Endothelial cell of umbilical vein (primary cell): ENCODE measurements around the gene VGLL1. TPM values are rescaled to one million over a fixed set of nuclear protein-coding genes. Genes with fewer than 3 reads are reported as not detected.

Experiments used
- BruUV-seq: library from RNA; stranded (reverse); fragments of 400-500 nt; replicated peaks from 2 replicates; lab custom pipeline; 2021; lab: Mats Ljungman, UMichigan
- CTCF ChIA-PET: fragments of 300-600, 350-600 bp; sonication (Branson Sonifier 250); formaldehyde crosslinking; loops from one replicate; lab custom pipeline; 2021; ENCODE audit warnings: antibody characterized with exemption, inconsistent platforms; lab: Charles Lee
- POLR2A ChIA-PET: fragments of 300-600, 350-600 bp; sonication (Branson Sonifier 250); formaldehyde crosslinking; loops from one replicate; lab custom pipeline; 2021; ENCODE audit warnings: antibody characterized with exemption, inconsistent platforms; lab: Charles Lee
- DNase-seq: peaks from one replicate; pipeline ENCODE4 v3.0.0-alpha.2; 2011; ENCODE audit warnings: low read depth, low spot score
- FAIRE-seq: peaks from 2 replicates; lab custom pipeline; 2011; peaks lifted over from hg19 to GRCh38; lab: Jason Lieb, UNC
- H2AFZ ChIP-seq: 2 replicates; pipeline ENCODE4 v1.6.0; 2012; ENCODE audit warnings: low read depth, low read length, control low read depth, inconsistent platforms
- H3K27ac ChIP-seq: 2 replicates; pipeline ENCODE4 v1.5.1; 2011; ENCODE audit warnings: low read depth, mild to moderate bottlenecking, control low read depth, low read length, moderate library complexity; ENCODE audit not compliant: insufficient read depth
- H3K27me3 ChIP-seq, 2 experiments: 2 replicates each; pipeline versions ENCODE4 v1.6.0 to v1.6.1; 2011; ENCODE audit warnings: low read length in 2 of 2, mixed read lengths in 1 of 2; ENCODE audit not compliant: control insufficient read depth in 2 of 2, insufficient read depth in 2 of 2
- H3K36me3 ChIP-seq, 2 experiments: 2 replicates in 1 of 2; 3 replicates in 1 of 2; pipeline ENCODE4 v1.5.1; 2011; ENCODE audit warnings: low read length in 2 of 2, mild to moderate bottlenecking in 1 of 2, moderate library complexity in 1 of 2; ENCODE audit not compliant: control insufficient read depth in 2 of 2, insufficient read depth in 2 of 2; ENCODE audit errors: extremely low read depth in 1 of 2
- H3K4me1 ChIP-seq: 3 replicates; pipeline ENCODE4 v1.5.1; 2011; ENCODE audit warnings: mild to moderate bottlenecking, low read length; ENCODE audit not compliant: control insufficient read depth, insufficient read depth; ENCODE audit errors: extremely low read depth
- H3K4me2 ChIP-seq: 2 replicates; pipeline ENCODE4 v1.6.1; 2011; ENCODE audit warnings: low read length, control low read depth, mixed read lengths; ENCODE audit not compliant: insufficient read depth
- H3K4me3 ChIP-seq, 3 experiments: fragments of 200-600 bp in 1 of 3; sonication (generic), shearing (Covaris generic) in 1 of 3; replicated peaks in 1 of 3; 2 replicates each; pipeline ENCODE4 v1.5.1; 2011 to 2016; ENCODE audit warnings: control low read depth in 3 of 3, low read length in 3 of 3, mild to moderate bottlenecking in 2 of 3, inconsistent platforms in 1 of 3, low read depth in 1 of 3, moderate library complexity in 1 of 3; ENCODE audit not compliant: insufficient read depth in 1 of 3
- H3K79me2 ChIP-seq: 2 replicates; pipeline ENCODE4 v1.6.0; 2012; ENCODE audit warnings: low read length, inconsistent platforms; ENCODE audit not compliant: control insufficient read depth, insufficient read depth
- H3K9ac ChIP-seq: replicated peaks from 2 replicates; pipeline ENCODE3; 2011; ENCODE audit warnings: low read length, control low read depth; ENCODE audit not compliant: insufficient read depth; ENCODE audit errors: extremely low read depth
- H3K9me1 ChIP-seq: replicated peaks from 3 replicates; pipeline ENCODE4 v1.6.0; 2011; ENCODE audit warnings: mild to moderate bottlenecking, low read length; ENCODE audit not compliant: control insufficient read depth, insufficient read depth; ENCODE audit errors: extremely low read depth
- H3K9me3 ChIP-seq: replicated peaks from 2 replicates; pipeline ENCODE4 v1.5.1; 2012; ENCODE audit warnings: low read length, inconsistent platforms; ENCODE audit not compliant: control insufficient read depth, insufficient read depth
- H4K20me1 ChIP-seq: replicated peaks from 2 replicates; pipeline ENCODE3; 2011; ENCODE audit warnings: mild to moderate bottlenecking, low read length; ENCODE audit not compliant: control insufficient read depth, insufficient read depth; ENCODE audit errors: extremely low read depth
- CTCF ChIP-seq, 2 donors: IDR thresholded peaks; 1 replicate in 1 of 2; 2 replicates in 1 of 2; pipeline ENCODE4 v1.5.1; 2011; ENCODE audit warnings: low read length in 2 of 2, mild to moderate bottlenecking in 2 of 2, moderate library complexity in 2 of 2, control low read depth in 1 of 2, inconsistent platforms in 1 of 2, low read depth in 1 of 2; ENCODE audit not compliant: insufficient read depth in 1 of 2; ENCODE audit errors: extremely low read depth in 1 of 2
- EZH2 ChIP-seq: IDR thresholded peaks from 2 replicates; pipeline ENCODE4 v1.6.1; 2012; ENCODE audit warnings: borderline replicate concordance, low read depth, mild to moderate bottlenecking, moderate library complexity, low read length, inconsistent platforms; ENCODE audit not compliant: severe bottlenecking
- JUN ChIP-seq: IDR thresholded peaks from 2 replicates; pipeline ENCODE4 v1.6.1; 2011; ENCODE audit warnings: borderline replicate concordance, low read depth; ENCODE audit not compliant: insufficient read length, insufficient read depth
- POLR2A ChIP-seq: IDR thresholded peaks from 2 replicates; pipeline ENCODE4 v1.6.1; 2012; ENCODE audit warnings: low read depth, mild to moderate bottlenecking, control low read depth, low read length
- POLR2AphosphoS5 ChIP-seq: IDR thresholded peaks from 2 replicates; pipeline ENCODE4 v1.6.1; 2012; ENCODE audit warnings: low read depth, mild to moderate bottlenecking, control low read depth, low read length, moderate library complexity; ENCODE audit not compliant: insufficient read depth
- dilution Hi-C: fragments of 300-500 bp; cut with MboI; formaldehyde crosslinking; loops from one replicate; pipeline ENCODE4 v1.15.0; 2019; ENCODE audit warnings: low sequenced_read_pairs; ENCODE audit not compliant: extremely low pct_ligation_motif_present
- intact Hi-C: fragments of 100-400 bp; cut with micrococcal nuclease; formaldehyde crosslinking; loops from one replicate; pipeline ENCODE4 v1.10.0; 2022
- polyA plus RNA-seq, 4 experiments: library from polyadenylated mRNA; depleted of rRNA in 3 of 4; stranded (reverse) in 3 of 4; unstranded in 1 of 4; fragments of >200 nt; gene quantifications; 2 replicates each; pipeline versions ENCODE4 v1.2.1 to v1.2.3, GENCODE V29; 2011 to 2012; ENCODE audit warnings: missing spikeins in 1 of 4
- total RNA-seq: library from RNA; stranded (reverse); gene quantifications from 2 replicates; pipeline ENCODE4 v1.2.3, GENCODE V29; 2021
- TF ChIP-seq, protein P1 (sequence below): IDR thresholded peaks from 2 replicates; pipeline ENCODE4 v1.6.1; 2011; ENCODE audit not compliant: insufficient read depth, insufficient read length

The VGLL1 gene
- total and polyA plus RNA-seq, 2 donors (not counting 3 experiments of a cell fraction or from before 2014, with no cell fraction given): not detected

DNA sequence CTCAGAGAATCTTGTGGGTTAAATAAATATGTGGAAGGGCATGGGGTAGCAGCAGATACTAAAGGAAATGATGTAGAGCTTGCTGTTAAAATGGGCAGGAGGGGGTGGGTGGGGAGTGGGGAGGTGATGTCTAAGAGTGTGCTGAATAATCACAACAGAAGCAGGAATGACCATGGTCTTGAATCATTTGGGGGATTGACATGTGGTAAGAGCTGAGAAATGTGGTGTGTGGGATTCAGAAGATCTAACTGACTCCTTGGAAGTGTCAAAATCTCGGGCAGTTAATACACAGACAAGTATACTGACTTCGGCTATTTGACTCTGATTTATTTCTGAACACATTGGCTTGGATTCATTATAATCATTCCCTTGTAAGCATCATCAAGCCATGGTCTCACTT is 6.8 kb downstream of the VGLL1 start:
- dilution Hi-C loops (no loop called here), intact Hi-C loops (no loop called here)
- FAIRE-seq (no peak), DNase-seq (no peak)
- no peaks in the 10 kb centered on the region for H4K20me1 ChIP-seq
- H2AFZ ChIP-seq: no peak overlapping the region
- H3K4me2 ChIP-seq: no peak overlapping the region
- no peaks in the 10 kb centered on the region for H3K9me3 ChIP-seq
- H3K27me3 ChIP-seq: no peaks in the 10 kb centered on the region
- TF ChIP-seq CTCF (IDR thresholded peaks at IDR 0.05; ENCODE audit: extremely low read depth in 1 of 2, insufficient read depth in 1 of 2, low read depth in 1 of 2, low read length in 2 of 2) (no peak), POLR2A (no peak)
- H3K79me2 ChIP-seq: no peaks in the 10 kb centered on the region
- H3K27ac ChIP-seq: no peak overlapping the region
- H3K9me1 ChIP-seq: no peaks in the 10 kb centered on the region
- H3K9ac ChIP-seq: no peak overlapping the region
- no TSS peak for BruUV-seq
- no peaks in the 10 kb centered on the region for H3K4me1 ChIP-seq
- ChIA-PET POLR2A (no interaction called here), CTCF (no interaction called here)
- H3K36me3 ChIP-seq: no peaks in the 10 kb centered on the region
- no peak overlapping the region for H3K4me3 ChIP-seq

DNA sequence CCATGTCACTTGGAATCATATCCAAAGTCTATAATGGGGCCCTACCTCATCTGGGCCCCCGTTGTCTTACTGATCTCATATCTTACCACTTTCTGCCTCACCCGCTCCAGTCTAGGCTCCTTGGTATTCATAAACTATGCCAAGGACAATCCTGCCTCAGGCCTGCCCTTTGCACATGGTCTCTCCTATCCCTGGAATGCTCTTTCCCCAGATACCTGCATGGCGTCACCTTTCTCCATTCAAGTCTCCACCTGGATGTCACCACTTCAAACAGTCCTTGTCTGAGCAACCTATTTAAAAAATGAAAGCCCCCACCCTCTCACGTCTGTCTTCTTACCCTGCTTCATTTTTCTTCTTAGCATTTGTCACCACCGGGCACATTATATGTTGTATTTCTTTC is 8.2 kb downstream of the VGLL1 start:
- Histone ChIP-seq H4K20me1 (no peaks in the 10 kb centered on the region), H3K27me3 (no peaks in the 10 kb centered on the region), H3K4me3 (no peak overlapping the region), H3K9me3 (no peaks in the 10 kb centered on the region), H3K9ac (no peak overlapping the region), H2AFZ (no peak overlapping the region), H3K4me1 (no peaks in the 10 kb centered on the region), H3K79me2 (no peaks in the 10 kb centered on the region), H3K36me3 (no peaks in the 10 kb centered on the region), H3K4me2 (no peak overlapping the region), H3K9me1 (no peaks in the 10 kb centered on the region), H3K27ac (no peak overlapping the region)
- CTCF ChIA-PET: no interaction called here
- intact Hi-C loops (no loop called here), dilution Hi-C loops (no loop called here)
- no peak for TF ChIP-seq POLR2AphosphoS5
- TF ChIP-seq POLR2A: no peak
- TF ChIP-seq, protein P1, sequence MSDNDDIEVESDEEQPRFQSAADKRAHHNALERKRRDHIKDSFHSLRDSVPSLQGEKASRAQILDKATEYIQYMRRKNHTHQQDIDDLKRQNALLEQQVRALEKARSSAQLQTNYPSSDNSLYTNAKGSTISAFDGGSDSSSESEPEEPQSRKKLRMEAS: no peak
- TF ChIP-seq JUN: no peak
- TF ChIP-seq EZH2: no peak
- no peak for TF ChIP-seq CTCF (IDR thresholded peaks at IDR 0.05; ENCODE audit: extremely low read depth in 1 of 2, insufficient read depth in 1 of 2, low read depth in 1 of 2, low read length in 2 of 2)
- BruUV-seq: no TSS peak
- FAIRE-seq (no peak), DNase-seq (no peak)
- POLR2A ChIA-PET: no interaction called here
